IMR-90 (cell line): Measurements from ENCODE around the gene KIF5C.

ENCODE experiments used
- CEBPB ChIP-seq: IDR thresholded peaks from 2 replicates; pipeline ENCODE4 v1.6.1; 2012; ENCODE audit warnings: low read depth, low read length, improper control_type of control experiment
- CTCF ChIP-seq: conservative IDR thresholded peaks from 2 replicates; pipeline ENCODE4 v1.5.1; 2012; ENCODE audit warnings: mild to moderate bottlenecking, low read depth, low read length, improper control_type of control experiment
- FOS ChIP-seq: fragments of 150-350 bp; IDR thresholded peaks from 2 replicates; pipeline ENCODE4 v1.6.1; 2016; ENCODE audit warnings: low read depth, low read length
- MAZ ChIP-seq: IDR thresholded peaks from 2 replicates; pipeline ENCODE4 v1.6.1; 2012; ENCODE audit warnings: low read depth, mild to moderate bottlenecking, low read length, improper control_type of control experiment, moderate library complexity, borderline replicate concordance
- POLR2A ChIP-seq: IDR thresholded peaks from 2 replicates; pipeline ENCODE4 v1.6.1; 2012; ENCODE audit warnings: mild to moderate bottlenecking, low read depth, low read length
- RAD21 ChIP-seq: IDR thresholded peaks from 2 replicates; pipeline ENCODE4 v1.6.1; 2012; ENCODE audit warnings: low read length, improper control_type of control experiment
- RCOR1 ChIP-seq: IDR thresholded peaks from 2 replicates; pipeline ENCODE4 v1.6.1; 2012; ENCODE audit warnings: mild to moderate bottlenecking, low read length, improper control_type of control experiment; ENCODE audit not compliant: insufficient replicate concordance
- RFX5 ChIP-seq: IDR thresholded peaks from 2 replicates; pipeline ENCODE4 v1.8.0; 2012; ENCODE audit warnings: low read depth, mild to moderate bottlenecking, low read length, moderate library complexity
- SMC3 ChIP-seq: fragments of 150-350 bp; IDR thresholded peaks from 2 replicates; pipeline ENCODE4 v1.6.1; 2016; ENCODE audit warnings: low read depth, mild to moderate bottlenecking, antibody characterized with exemption, low read length, moderate library complexity
- TF ChIP-seq, protein P1 (sequence below): fragments of 150-350 bp; IDR thresholded peaks from 2 replicates; pipeline ENCODE4 v1.6.1; 2017; ENCODE audit warnings: mild to moderate bottlenecking, antibody characterized with exemption, low read length, low read depth

DNA sequence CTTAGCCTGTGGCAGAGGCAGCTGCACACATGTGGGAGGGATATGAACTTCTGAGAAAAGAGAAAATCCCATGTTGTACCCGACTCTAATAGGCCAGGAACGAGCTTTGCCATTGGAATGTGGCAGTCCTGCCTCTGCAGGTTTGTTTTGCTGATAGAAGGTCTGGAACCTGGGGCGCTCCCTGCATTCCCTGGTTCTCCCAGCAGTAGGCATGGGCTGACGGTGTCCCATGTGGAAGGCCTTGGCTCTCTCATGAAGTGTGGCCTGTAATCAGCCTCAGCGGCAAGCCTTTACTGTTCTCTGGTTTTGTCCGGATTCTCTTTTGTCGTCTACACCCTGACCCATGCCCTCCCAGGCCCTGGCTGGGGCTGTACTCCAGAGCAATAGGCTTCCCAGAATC is 72.3 kb downstream of the KIF5C start:
- TF ChIP-seq POLR2A (no peak), FOS (no peak), CTCF (no peak), MAZ (no peak), RAD21 (no peak), CEBPB (no peak), SMC3 (no peak), RCOR1 (no peak), RFX5 (no peak)
- TF ChIP-seq, protein P1, sequence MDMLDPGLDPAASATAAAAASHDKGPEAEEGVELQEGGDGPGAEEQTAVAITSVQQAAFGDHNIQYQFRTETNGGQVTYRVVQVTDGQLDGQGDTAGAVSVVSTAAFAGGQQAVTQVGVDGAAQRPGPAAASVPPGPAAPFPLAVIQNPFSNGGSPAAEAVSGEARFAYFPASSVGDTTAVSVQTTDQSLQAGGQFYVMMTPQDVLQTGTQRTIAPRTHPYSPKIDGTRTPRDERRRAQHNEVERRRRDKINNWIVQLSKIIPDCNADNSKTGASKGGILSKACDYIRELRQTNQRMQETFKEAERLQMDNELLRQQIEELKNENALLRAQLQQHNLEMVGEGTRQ, result no peak
